ENCODE data around the gene AP5S1. TPM values are rescaled to one million over a fixed set of nuclear protein-coding genes. Genes with fewer than 3 reads are reported as not detected.

AP5S1 gene
- total RNA-seq, result 18.2 and 19.5 TPM in 2 replicates

GRCh38 chr20:3820048-3820900 lies at the start of gene AP5S1:
AP5S1 (plus strand) TSS chr20:3820547; CDS start chr20:3822118, 1,571 bp downstream.

GRCh38 chr20:3781153-3781910 lies 39.0 kb upstream of the AP5S1 start, which contains the start of gene SPEF1:
SPEF1 (minus strand) TSS chr20:3781448; CDS start chr20:3781287, 161 bp downstream.

GRCh38 chr20:3786665-3787323 lies 33.6 kb upstream of the AP5S1 start, which contains the start of gene CENPB:
CENPB (minus strand) TSS chr20:3786740; CDS start chr20:3786483, 257 bp downstream.

GRCh38 chr20:3795511-3796468 lies 24.6 kb upstream of the AP5S1 start, which contains the start of gene CDC25B:
CDC25B (plus strand) TSS chr20:3796310; CDS start chr20:3796532, 222 bp downstream.

GRCh38 chr20:3846740-3847428 lies 26.5 kb downstream of the AP5S1 start, which contains the start of gene MAVS:
MAVS (plus strand) TSS chr20:3846834; CDS start chr20:3854625, 7,791 bp downstream.

Other genes with a start within 250 kb of the AP5S1 start
- gene GFRA4, start 157.1 kb upstream of the AP5S1 start, total RNA-seq, result not detected in 2 replicates
- gene ADAM33, start 138.5 kb upstream of the AP5S1 start, total RNA-seq, result 11.3 and 15.3 TPM in 2 replicates
- not detected in 2 replicates for gene SIGLEC1, start 107.9 kb upstream of the AP5S1 start, total RNA-seq
- gene HSPA12B, start 87.9 kb upstream of the AP5S1 start, total RNA-seq, result 0.03 TPM in 1 of 2 replicates, not detected in the other
- 17.5 and 32.5 TPM in 2 replicates for gene ADISSP, start 52.8 kb upstream of the AP5S1 start, total RNA-seq
- gene SPEF1, start 39.1 kb upstream of the AP5S1 start, total RNA-seq, result 0.13 and 0.20 TPM in 2 replicates
- gene CENPB, start 33.8 kb upstream of the AP5S1 start, total RNA-seq, result 101 and 113 TPM in 2 replicates
- 32.2 and 33.4 TPM in 2 replicates for gene CDC25B, start 24.2 kb upstream of the AP5S1 start, total RNA-seq
- 30.9 and 34.4 TPM in 2 replicates for gene MAVS, start 26.3 kb downstream of the AP5S1 start, total RNA-seq
- gene PANK2, start 68.8 kb downstream of the AP5S1 start, total RNA-seq, result 41.0 and 41.4 TPM in 2 replicates
- gene RNF24, start 195.0 kb downstream of the AP5S1 start, total RNA-seq, result 29.1 and 34.0 TPM in 2 replicates

All from smooth muscle cell of the pulmonary artery (primary cell).